C1 segment of cervical spinal cord (tissue), 14 donors: ENCODE measurements around the gene KANSL1.

Source experiments
- DNase-seq, 14 donors: peaks; one replicate each; lab custom pipeline; 2025; lab: John Stamatoyannopoulos, UW

Gene KANSL1

GRCh38 chr17:46167826-46168569 is 25.2 kb downstream of the KANSL1 start:
- no peak for DNase-seq

DNA sequence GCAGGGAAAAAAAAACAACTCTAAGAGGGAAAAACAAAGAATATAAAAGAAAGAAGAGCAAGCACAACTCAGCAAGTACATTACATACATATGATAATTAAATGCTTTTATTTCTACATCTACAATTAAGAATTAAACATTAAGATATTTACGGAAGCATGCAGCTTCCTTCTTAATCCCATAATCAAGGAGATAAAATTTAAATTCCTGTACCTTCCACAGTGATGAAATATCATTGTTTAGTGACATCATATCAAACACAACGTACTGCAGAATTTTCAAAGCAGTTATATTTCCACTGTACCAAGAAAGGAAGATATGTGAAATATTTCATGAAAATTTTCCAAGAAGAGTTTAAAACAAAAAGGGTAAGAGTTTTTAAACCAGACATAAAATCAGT is 26.0 kb downstream of the KANSL1 start:
- DNase-seq, result no peak

DNA sequence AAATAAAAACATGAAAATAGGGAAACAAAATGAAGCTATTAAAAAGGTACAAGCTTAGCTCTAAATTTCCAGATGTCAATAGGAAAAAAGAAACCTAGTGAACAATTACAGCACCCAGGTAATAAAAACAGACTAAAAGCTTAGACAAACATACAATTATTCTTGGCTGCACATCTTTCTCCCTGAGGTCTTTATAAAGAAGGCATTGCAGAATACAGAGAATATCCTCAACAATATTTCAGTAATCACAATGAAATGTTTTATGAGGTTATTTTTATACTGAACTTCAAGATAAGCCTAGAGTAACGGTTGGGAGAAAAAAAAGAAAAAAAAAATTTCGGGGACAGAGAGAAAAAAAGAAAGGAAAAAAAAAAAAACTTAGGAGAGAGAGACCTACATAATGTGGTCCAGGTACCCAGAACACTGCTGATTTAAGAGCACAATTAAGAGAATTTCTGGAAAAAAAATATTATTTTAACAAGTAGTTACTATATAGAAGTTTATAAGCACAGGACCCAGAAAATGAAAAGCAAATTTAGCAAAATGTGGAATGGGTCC is 26.5 kb downstream of the KANSL1 start:
- no peak for DNase-seq

GRCh38 chr17:46163929-46164594 is 29.2 kb downstream of the KANSL1 start:
- DNase-seq, result no peak

DNA sequence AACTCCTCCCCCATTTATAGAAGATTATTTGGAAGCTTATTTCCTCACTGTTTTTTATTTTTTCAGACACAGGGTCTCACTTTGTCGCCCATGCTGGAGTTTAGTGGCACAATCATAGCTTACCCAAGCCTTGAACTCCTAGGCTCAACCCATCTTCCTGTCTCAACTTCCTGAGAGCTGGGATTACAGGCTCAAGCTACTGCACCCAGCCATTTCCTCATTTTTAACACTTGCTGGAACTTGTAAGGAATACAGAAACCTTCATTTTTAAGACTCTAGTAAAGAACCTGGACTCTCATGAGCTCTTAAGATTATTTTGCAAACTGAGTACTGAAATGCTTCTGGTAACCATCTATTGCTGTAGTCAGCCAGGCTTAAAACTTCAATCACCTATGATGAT is 29.9 kb downstream of the KANSL1 start:
- no peak for DNase-seq

- DNase-seq, result no peak
Observed at GRCh38 chr17:46162866-46163265, 30.4 kb downstream of the KANSL1 start.

GRCh38 chr17:46160169-46160568 is 33.1 kb downstream of the KANSL1 start:
- DNase-seq, result no peak

- no peak for DNase-seq
Observed at GRCh38 chr17:46159686-46160085, 33.5 kb downstream of the KANSL1 start.

- DNase-seq, result peak in 1 of 14 donors; percentile 12
Observed at GRCh38 chr17:46158323-46159296, 34.6 kb downstream of the KANSL1 start.

DNA sequence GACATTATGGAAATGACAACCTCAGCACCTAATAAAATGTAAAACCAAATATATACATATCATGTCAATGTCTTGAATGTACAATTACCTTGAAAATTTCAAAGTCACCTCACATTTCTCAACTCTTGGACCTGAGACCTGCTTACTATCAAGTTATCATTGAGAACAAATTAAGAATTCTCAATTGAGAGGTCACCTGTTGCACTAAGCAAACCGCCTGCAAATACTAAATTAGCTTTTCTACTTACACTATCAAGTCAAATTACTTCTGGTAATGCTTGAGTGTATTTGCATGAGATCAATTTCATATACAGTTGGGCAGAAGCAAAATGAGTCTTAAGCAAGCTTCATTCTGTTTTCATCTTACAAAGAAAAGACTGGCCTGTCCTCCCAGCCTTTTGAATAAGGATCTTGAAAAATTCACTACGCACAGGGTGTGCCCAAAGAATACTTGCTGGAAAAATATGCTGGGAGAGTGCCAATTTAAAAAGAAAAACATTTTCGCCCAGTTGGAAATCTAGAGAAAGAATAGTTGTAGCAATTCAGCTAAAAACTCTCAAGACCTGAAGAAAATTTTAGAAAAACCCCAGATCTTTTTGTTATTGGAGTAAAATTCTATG is 35.7 kb downstream of the KANSL1 start:
- DNase-seq, result no peak

DNA sequence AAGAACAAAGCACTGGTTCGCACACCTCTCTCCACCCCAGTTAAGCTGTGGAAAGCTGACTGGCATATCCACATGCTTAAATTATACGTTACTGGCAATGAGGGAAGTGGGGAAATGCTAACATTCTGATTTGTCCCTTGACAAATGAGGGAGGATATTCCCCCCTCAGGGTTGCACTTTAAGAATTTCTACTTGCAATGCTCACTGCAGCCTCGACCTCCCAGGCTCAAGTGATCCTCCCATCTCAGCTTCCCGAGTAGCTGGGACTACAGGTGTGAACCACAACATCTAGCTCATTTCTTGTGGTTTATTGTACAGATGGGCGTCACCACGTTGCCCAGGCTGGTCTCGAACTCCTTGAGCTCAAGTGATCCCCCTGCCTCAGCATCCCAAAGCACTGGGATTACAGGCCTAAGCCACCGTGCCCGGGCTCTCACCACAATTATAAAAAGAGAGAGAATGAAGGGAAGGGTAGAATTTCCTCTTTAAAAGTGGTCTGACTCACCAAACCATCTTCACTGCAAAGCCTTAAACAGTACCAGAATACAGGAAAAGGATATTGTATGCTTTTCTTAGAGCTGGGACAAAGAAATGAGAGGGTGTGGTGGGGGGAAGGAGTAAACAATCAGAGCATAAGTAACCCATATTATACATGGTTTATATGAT is 38.9 kb downstream of the KANSL1 start:
- peak in 1 of 14 donors; percentile 40 for DNase-seq

GRCh38 chr17:46152423-46152822 is 40.8 kb downstream of the KANSL1 start:
- peak in 1 of 14 donors; percentile 23 for DNase-seq

DNA sequence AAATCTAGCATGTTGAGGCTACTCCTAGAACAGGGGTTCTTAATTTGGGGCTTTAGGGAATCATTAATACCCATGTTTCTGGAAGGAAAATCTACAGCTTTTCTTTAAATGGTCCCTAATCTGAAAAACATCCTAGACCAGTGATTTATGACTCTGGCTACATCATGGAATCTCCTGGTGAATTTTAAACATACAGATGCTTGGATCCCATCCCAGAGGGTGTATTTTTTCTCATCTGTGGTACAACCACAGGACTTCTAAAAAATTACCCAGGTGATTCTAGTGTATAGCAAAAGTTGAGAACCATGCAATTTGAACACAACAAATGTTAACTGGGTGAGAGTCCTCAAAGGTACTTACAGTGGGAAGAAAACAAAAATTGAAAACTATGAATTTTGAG is 41.5 kb downstream of the KANSL1 start:
- no peak for DNase-seq

GRCh38 chr17:46150216-46150963 is 42.8 kb downstream of the KANSL1 start:
- no peak for DNase-seq

GRCh38 chr17:46148247-46148646 is 45.0 kb downstream of the KANSL1 start:
- no peak for DNase-seq

DNA sequence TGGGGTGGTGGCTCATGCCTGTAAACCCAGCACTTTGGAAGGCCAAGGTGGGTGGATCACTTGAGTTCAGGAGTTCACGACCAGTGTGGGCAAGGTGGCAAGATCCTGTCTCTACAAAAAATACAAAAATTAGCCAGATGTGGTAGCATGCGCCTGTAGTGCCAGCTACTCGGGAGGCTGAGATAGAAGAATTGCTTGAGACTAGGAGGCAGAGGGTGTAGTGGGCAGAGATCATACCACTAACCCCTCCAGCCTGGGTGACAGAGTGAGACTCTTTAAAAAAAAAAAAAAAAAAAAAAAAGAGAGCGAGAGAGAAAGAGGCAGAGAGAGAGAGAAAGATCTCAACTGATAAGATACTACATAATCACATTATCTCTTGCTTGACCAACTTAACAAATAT is 45.9 kb downstream of the KANSL1 start:
- DNase-seq, result no peak

DNA sequence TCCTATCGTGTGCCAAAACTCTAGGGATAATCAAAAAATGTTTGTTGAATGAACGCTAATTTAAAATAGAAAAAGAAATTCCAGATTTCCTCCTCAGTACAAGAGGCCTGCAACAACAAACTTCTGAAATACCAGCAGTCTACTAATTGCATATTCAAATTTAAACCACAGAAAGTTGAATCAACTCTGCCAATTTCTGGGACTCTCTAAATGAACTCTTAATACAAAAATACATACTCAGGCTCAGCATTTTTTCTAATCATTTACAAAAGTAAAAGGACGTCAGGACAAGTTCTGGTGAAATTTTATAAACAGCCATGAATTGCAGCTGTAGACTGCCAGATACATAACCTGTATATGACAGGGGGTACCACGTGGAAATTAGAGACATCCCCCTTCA is 49.0 kb downstream of the KANSL1 start:
- DNase-seq, result no peak

GRCh38 chr17:46143827-46144236 is 49.4 kb downstream of the KANSL1 start:
- no peak for DNase-seq

- DNase-seq, result no peak
Observed at GRCh38 chr17:46141645-46142044, 51.6 kb downstream of the KANSL1 start.

GRCh38 chr17:46140645-46141197 is 52.5 kb downstream of the KANSL1 start:
- DNase-seq, result no peak
